GM18868 (cell line): ENCODE measurements around the gene ULK2.

ENCODE experiments used
- ATAC-seq: cut with Tn5 transposase; IDR thresholded peaks from one replicate; pipeline ENCODE4 v1.9.1; 2021; ENCODE audit warnings: mild to moderate bottlenecking, moderate library complexity; ENCODE audit not compliant: unreplicated experiment

The ULK2 gene

DNA sequence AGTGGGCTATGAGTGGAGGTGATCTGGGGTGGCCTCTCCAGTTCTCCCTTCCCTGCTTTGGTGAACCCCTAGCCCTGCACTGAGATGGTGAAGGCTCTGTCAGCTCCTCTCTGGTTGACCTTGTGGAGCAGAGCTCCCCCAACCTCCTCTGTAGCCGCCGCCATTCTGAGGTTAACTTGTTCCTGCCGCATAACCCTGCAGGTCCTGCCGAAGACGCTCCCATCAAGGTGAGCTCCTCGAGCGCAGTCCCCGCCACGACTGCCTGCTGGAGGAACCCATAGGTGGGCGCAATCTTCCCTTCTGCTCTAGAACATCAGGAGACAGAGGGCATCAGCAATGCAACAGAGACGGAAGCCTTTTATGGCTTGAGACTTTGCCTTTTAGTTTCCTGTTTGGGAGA is 136.1 kb downstream of the ULK2 start:
- no peak for ATAC-seq

DNA sequence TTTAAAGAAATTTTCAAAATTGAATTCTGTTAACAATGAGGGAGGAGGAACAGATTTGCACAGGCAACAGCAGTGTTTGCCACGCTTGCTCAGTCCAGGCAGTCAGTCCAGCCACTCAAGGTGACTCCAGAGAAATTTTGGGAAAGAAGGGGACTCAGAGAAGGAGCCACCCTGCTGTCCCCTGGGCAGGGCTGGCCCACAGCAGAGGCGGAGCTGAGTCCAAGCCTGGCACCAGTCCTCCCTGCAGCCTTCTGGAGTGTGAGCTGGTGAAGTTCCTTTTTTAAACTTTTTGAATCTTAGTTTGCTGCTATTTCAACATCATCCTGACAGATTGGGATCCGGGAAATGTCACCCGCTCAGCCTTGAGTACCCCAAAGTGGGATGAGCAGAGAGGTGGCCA is 136.9 kb downstream of the ULK2 start:
- no peak for ATAC-seq

GRCh38 chr17:19729900-19730299 is 137.8 kb downstream of the ULK2 start:
- ATAC-seq, result no peak

- ATAC-seq, result no peak
These were observed 139.6 kb downstream of the ULK2 start for GRCh38 chr17:19728084-19728495.

DNA sequence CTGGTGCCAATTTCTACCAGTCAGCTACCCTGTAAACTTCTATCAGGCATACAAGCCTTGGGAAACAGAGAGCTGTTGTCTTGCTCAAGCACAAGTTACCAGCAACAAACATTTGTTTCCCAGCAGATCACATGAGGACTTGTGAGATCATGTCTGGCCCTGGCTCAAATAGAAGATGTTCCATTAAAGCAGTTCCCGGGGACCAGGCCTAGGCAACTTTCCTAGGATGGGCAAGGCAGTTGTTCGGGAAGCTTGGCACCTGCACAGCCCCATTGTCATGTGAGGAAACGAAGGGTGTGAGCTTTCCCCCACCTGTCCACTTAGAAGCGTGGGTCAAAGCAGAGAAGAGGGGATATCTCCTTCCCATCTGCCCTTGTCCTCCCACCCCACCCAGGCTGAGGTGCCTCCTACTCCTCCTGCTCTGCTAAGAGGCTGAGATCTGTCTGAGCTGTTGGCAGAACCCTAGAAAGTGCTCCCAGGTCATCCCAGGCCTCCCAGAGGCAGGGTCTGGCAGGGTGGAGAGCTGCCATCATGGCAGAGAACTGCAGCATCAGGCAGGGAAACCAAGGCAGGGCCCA is 140.1 kb downstream of the ULK2 start:
- no peak for ATAC-seq

DNA sequence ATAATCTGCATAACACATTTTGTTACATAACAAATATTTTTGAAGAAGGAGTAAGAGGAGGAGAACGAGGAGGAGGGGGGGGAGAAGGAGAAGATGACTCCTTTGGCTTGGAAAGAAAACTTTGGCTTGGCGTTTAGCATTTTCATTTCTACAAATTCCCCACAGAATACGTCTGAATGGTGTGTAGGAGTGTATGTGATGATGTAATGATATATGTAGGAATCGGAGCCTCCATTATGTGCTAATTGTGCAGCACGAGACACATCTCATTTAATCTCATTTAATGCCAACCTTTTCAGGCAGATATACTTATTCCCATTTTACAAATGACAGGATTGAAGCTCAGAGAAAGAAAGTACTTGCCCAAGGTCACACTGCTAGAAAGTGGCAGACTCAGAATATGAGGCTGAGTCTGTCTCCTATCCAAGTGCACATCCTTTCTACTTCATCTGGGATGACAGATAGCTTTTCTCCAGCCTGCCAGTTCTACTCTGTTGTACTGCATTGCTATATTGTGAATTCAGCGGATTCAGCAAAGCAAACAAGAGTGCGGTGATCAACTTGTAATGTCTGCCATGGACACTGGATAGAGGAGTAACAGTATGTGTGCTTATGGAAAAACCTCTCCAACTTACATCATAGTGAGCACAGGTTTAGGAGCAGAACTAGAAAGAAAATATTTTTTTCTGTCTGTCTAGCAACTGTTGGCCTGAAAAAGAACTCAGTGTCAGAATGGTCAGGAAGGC is 140.9 kb downstream of the ULK2 start:
- no peak for ATAC-seq

GRCh38 chr17:19725486-19725885 is 142.2 kb downstream of the ULK2 start:
- no peak for ATAC-seq

- ATAC-seq, result no peak
These were observed 143.0 kb downstream of the ULK2 start for GRCh38 chr17:19724501-19725420.

DNA sequence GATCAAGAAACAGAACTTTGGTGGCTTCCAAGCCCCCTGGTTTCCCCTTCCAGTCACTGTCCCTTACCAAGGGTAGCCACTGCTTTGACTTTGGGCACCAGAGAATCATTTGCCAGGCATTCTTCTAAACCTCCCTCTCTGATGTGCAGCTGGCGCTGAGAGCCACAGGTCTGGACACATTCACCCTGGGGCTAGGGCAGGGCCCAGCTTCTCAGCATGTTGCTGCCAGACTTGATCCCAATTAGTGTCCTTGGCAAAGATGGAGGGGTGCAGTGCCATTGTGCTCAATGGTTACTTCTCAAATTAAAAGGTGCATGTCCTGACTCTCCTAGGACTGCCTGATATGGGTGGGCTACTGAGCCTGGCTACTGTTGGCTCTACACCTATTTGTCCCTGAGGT is 143.8 kb downstream of the ULK2 start:
- ATAC-seq, result no peak
